Measurements from ENCODE around the gene DPF3.

DNA sequence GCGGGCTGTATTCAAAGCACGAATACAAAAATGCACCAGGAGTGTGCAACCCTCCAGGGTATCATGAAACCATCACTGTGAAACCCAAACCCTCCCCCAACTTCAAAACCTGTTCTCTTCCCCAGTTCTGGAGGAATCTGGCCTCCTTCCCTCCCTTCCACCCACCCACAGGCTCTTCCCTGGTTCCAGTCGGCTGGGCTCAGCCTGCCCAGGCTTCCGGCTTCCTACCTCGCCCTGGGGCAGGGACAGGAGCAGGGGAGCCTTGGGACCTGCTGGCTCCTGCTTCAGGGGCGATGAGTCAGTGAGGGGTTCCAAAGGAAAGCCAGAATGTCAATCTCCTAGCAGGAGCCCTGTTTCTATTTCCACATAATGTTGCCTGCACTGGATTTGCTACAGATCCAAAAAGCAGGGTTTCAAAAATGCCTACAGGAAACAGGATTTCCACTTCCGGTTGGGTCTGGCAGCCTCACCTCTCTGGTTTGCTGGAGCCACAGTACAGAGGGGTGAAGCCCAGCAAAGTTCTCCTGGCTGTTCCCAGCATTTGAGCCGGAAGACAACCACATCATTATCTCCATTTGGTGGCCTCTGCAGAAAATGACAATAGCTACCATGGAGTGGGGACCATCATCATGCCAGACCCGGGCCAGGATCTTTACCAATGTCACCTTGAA lies 278.3 kb downstream of the DPF3 start:
- TF ChIP-seq POLR2AphosphoS5 (IDR thresholded peaks at IDR 0.05; ENCODE audit: low read depth, low read length), result no peak
- no peak for TF ChIP-seq POLR2A (IDR thresholded peaks at IDR 0.05; ENCODE audit: low read depth, low read length)
- no peak for TF ChIP-seq SPI1 (IDR thresholded peaks at IDR 0.05; ENCODE audit: low read depth, low read length)
- TF ChIP-seq TAF1 (IDR thresholded peaks at IDR 0.05; ENCODE audit: low read depth, low read length), result no peak
- no peak for TF ChIP-seq POU2F2 (IDR thresholded peaks at IDR 0.05; ENCODE audit: low read depth, low read length)
- no peak for TF ChIP-seq PAX5 (IDR thresholded peaks at IDR 0.05; ENCODE audit: insufficient read depth, low read length, severe bottlenecking)
